Activated CD8-positive, alpha-beta T cell treated with anti-CD3 and anti-CD28 coated beads for 36 hours (primary cell): ENCODE measurements around the gene ADGRB3. TPM values are rescaled to one million over a fixed set of nuclear protein-coding genes. Genes with fewer than 3 reads are reported as not detected.

Experiments
- ATAC-seq: fragments of 200-7000 bp; cut with Tn5 transposase; one replicate; pipeline ENCODE4 v1.10.0; 2021; ENCODE audit warnings: mild to moderate bottlenecking, moderate library complexity
- CTCF ChIA-PET: fragments of 350-600 bp; sonication (Branson Sonifier 250); formaldehyde crosslinking; loops from one replicate; lab custom pipeline; 2021; ENCODE audit warnings: antibody characterized with exemption; lab: Charles Lee
- POLR2A ChIA-PET: fragments of 350-600 bp; sonication (Branson Sonifier 250); formaldehyde crosslinking; loops from one replicate; lab custom pipeline; 2021; ENCODE audit warnings: antibody characterized with exemption; lab: Charles Lee
- DNase-seq: peaks from one replicate; pipeline ENCODE4 v3.0.0-alpha.2; 2020
- H3K27ac Mint-ChIP-seq: one replicate; pipeline ENCODE4 v1.8.0; 2021; ENCODE audit warnings: mild to moderate bottlenecking, mixed read lengths
- H3K27me3 Mint-ChIP-seq: one replicate; pipeline ENCODE4 v1.8.0; 2021; ENCODE audit warnings: mixed read lengths
- H3K36me3 Mint-ChIP-seq: one replicate; pipeline ENCODE4 v1.8.0; 2021; ENCODE audit warnings: low read depth, mixed read lengths
- H3K4me1 Mint-ChIP-seq: one replicate; pipeline ENCODE4 v1.8.0; 2021; ENCODE audit warnings: low read depth, mixed read lengths
- H3K4me3 Mint-ChIP-seq: one replicate; pipeline ENCODE4 v1.8.0; 2021; ENCODE audit warnings: mild to moderate bottlenecking, moderate library complexity, mixed read lengths
- H3K9me3 Mint-ChIP-seq: one replicate; pipeline ENCODE4 v1.8.0; 2021; ENCODE audit warnings: mixed read lengths
- CTCF ChIP-seq: fragments of 200-600 bp; IDR thresholded peaks from one replicate; pipeline ENCODE4 v1.8.0; 2022; ENCODE audit warnings: antibody characterized with exemption, mild to moderate bottlenecking
- intact Hi-C: fragments of 100-400 bp; cut with micrococcal nuclease; formaldehyde crosslinking; loops from one replicate; pipeline ENCODE4 v1.10.0; 2022
- total RNA-seq, 2 experiments: library from RNA; stranded (reverse); gene quantifications; one replicate each; pipeline ENCODE4 v1.2.3, GENCODE V29; 2021

ADGRB3 gene
- total RNA-seq, 2 experiments from 2014 or later: not detected

- ChIA-PET CTCF (interaction anchor here (0.7 kb wide), 1 partner anchor 265 kb away, joined by 3 read pairs; no protein-coding TSS in a partner anchor), POLR2A (no interaction called here)
- no peak for TF ChIP-seq CTCF
- Mint-ChIP-seq H3K27ac (no peak overlapping the region), H3K9me3 (peaks cover 7% of the 10 kb centered on the region), H3K27me3 (no peaks in the 10 kb centered on the region), H3K4me3 (no peak overlapping the region), H3K4me1 (no peaks in the 10 kb centered on the region), H3K36me3 (no peaks in the 10 kb centered on the region)
- no peak for ATAC-seq
- intact Hi-C loops: no loop called here
- DNase-seq: no peak
These were observed 654.8 kb downstream of the ADGRB3 start for GRCh38 chr6:69289689-69290495.

- no peak overlapping the region for H3K4me3 Mint-ChIP-seq
- DNase-seq: no peak
- no peaks in the 10 kb centered on the region for H3K4me1 Mint-ChIP-seq
- H3K27me3 Mint-ChIP-seq: no peaks in the 10 kb centered on the region
- no peak for ATAC-seq
- H3K27ac Mint-ChIP-seq: no peak overlapping the region
- no peaks in the 10 kb centered on the region for H3K36me3 Mint-ChIP-seq
- H3K9me3 Mint-ChIP-seq: peaks cover 7% of the 10 kb centered on the region
- intact Hi-C loops: no loop called here
- ChIA-PET CTCF (interaction anchor here (1.6 kb wide), 1 partner anchor 10 kb away, joined by 3 read pairs; no protein-coding TSS in a partner anchor), POLR2A (no interaction called here)
- TF ChIP-seq CTCF: no peak
These were observed 658.4 kb downstream of the ADGRB3 start for GRCh38 chr6:69293471-69293870.

GRCh38 chr6:69294407-69294806 is 659.3 kb downstream of the ADGRB3 start:
- POLR2A ChIA-PET: no interaction called here
- CTCF ChIA-PET: interaction anchor here (1.6 kb wide), 1 partner anchor 11 kb away, joined by 3 read pairs; no protein-coding TSS in a partner anchor
- no peak for TF ChIP-seq CTCF
- DNase-seq (no peak), ATAC-seq (no peak)
- Mint-ChIP-seq H3K36me3 (no peaks in the 10 kb centered on the region), H3K4me3 (no peak overlapping the region), H3K27ac (no peak overlapping the region), H3K27me3 (no peaks in the 10 kb centered on the region), H3K9me3 (peaks cover 3% of the 10 kb centered on the region), H3K4me1 (no peaks in the 10 kb centered on the region)
- intact Hi-C loops: no loop called here

- no peak overlapping the region for H3K4me3 Mint-ChIP-seq
- intact Hi-C loops: no loop called here
- ChIA-PET POLR2A (no interaction called here), CTCF (no interaction called here)
- TF ChIP-seq CTCF: no peak
- no peaks in the 10 kb centered on the region for H3K36me3 Mint-ChIP-seq
- no peak overlapping the region for H3K27ac Mint-ChIP-seq
- no peaks in the 10 kb centered on the region for H3K9me3 Mint-ChIP-seq
- no peaks in the 10 kb centered on the region for H3K27me3 Mint-ChIP-seq
- DNase-seq (no peak), ATAC-seq (no peak)
- H3K4me1 Mint-ChIP-seq: no peaks in the 10 kb centered on the region
These were observed 659.8 kb downstream of the ADGRB3 start for GRCh38 chr6:69294862-69295261.

- Mint-ChIP-seq H3K27ac (no peak overlapping the region), H3K36me3 (no peaks in the 10 kb centered on the region), H3K27me3 (no peaks in the 10 kb centered on the region), H3K9me3 (no peaks in the 10 kb centered on the region), H3K4me1 (no peaks in the 10 kb centered on the region), H3K4me3 (no peak overlapping the region)
- intact Hi-C loops: no loop called here
- DNase-seq (no peak), ATAC-seq (no peak)
- TF ChIP-seq CTCF: no peak
- CTCF ChIA-PET: no interaction called here
- POLR2A ChIA-PET: no interaction called here
These were observed 668.3 kb downstream of the ADGRB3 start for GRCh38 chr6:69303382-69303781.
